ENCODE measurements around the gene CLOCK.

Gene CLOCK

GRCh38 chr4:55378617-55379467 lies 167.9 kb downstream of the CLOCK start:
- no peak for DNase-seq

All from CD4-positive, alpha-beta T cell treated with Interleukin-10 for 1 hour (primary cell).